SK-N-MC (cell line): ENCODE measurements around the gene AJUBA.

ENCODE experiments used
- EZH2 ChIP-seq: fragments of 200-600 bp; sonication (generic); IDR thresholded peaks from one replicate; pipeline ENCODE4 v1.6.1; 2017; ENCODE audit warnings: antibody characterized with exemption
- POLR2AphosphoS5 ChIP-seq: IDR thresholded peaks from 2 replicates; pipeline ENCODE4 v1.6.1; 2012; ENCODE audit warnings: mild to moderate bottlenecking, low read depth, low read length, borderline replicate concordance

DNA sequence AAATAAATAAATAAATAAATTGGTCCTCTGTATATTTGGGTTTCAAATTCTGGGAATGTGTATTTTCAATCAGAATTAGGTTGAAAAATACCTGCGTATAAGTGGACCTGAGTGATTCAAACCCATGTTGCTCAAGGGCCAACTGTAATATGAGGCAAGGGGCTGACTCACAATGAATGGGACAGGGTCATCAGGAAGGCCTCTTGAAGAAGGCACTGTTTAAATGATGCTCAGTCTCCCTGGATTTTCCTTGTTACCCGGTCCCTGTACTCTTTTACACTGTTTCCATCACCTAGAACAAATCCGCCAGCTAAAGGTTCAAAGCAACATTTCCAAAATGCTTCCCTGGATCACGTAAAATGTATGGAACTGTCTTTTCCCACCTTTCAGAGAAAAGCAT, 48.6 kb upstream of the AJUBA start:
- TF ChIP-seq EZH2 (no peak), POLR2AphosphoS5 (no peak)
